K562 (cell line): ENCODE measurements around the gene ZKSCAN5. TPM values are rescaled to one million over a fixed set of nuclear protein-coding genes. Genes with fewer than 3 reads are reported as not detected.
A peak's percentile ranks its signal among the peaks of the same experiment; 100 is the strongest.

ENCODE experiments used
- ATAC-seq: fragments of 200-7000 bp; cut with Tn5 transposase; 3 replicates; pipeline ENCODE4 v1.9.1; 2020; ENCODE audit warnings: moderate library complexity
- BruUV-seq: library from RNA; stranded (reverse); fragments of 400-500 nt; replicated peaks from 2 replicates; lab custom pipeline; 2021; lab: Mats Ljungman, UMichigan
- CTCF ChIA-PET: fragments of 300-600 bp; formaldehyde crosslinking; extraction: SDS; loops from one replicate; lab custom pipeline; 2021; ENCODE audit warnings: low intra/inter-chr PET ratio; lab: Yijun Ruan, JAX
- POLR2A ChIA-PET: fragments of 300-600, 350-650 bp; sonication (Branson Sonifier 250); formaldehyde crosslinking; extraction: SDS; loops from one replicate; lab custom pipeline; 2021; ENCODE audit warnings: antibody characterized with exemption, inconsistent platforms; lab: Yijun Ruan, JAX
- DNase-seq, 4 experiments: peaks; one replicate each; pipeline versions ENCODE4 v3.0.0 to v3.0.0-alpha.2; 2011 to 2018; ENCODE audit warnings: low spot score in 3 of 4, mixed read lengths in 3 of 4; ENCODE audit errors: extremely low read depth in 1 of 4
- FAIRE-seq: peaks from 2 replicates; lab custom pipeline; 2011; peaks lifted over from hg19 to GRCh38; lab: Jason Lieb, UNC
- H2AFZ ChIP-seq: 2 replicates; pipeline ENCODE4 v1.6.0; 2011; ENCODE audit warnings: low read depth, low read length, control low read depth, inconsistent platforms
- H3K27ac ChIP-seq: fragments of 200-600 bp; 3 replicates; pipeline ENCODE4 v1.8.0; 2011; ENCODE audit warnings: low read depth, mild to moderate bottlenecking, control low read depth, inconsistent platforms, low read length, moderate library complexity, mixed read lengths; ENCODE audit errors: extremely low read depth
- H3K27me3 ChIP-seq, 2 experiments: fragments of 300-600 bp in 1 of 2; 2 replicates in 1 of 2; 3 replicates in 1 of 2; pipeline versions ENCODE4 v1.6.0 to v1.8.0; 2011; ENCODE audit warnings: inconsistent platforms in 2 of 2, low read length in 2 of 2, mild to moderate bottlenecking in 1 of 2, mixed read lengths in 1 of 2, moderate library complexity in 1 of 2; ENCODE audit not compliant: control insufficient read depth in 2 of 2, insufficient read depth in 2 of 2
- H3K36me3 ChIP-seq: fragments of 300-600 bp; 3 replicates; pipeline ENCODE4 v1.8.0; 2011; ENCODE audit warnings: mild to moderate bottlenecking, low read length, inconsistent platforms; ENCODE audit not compliant: control insufficient read depth, insufficient read depth
- H3K4me1 ChIP-seq, 2 experiments: fragments of 200-600 bp in 1 of 2; replicated peaks in 1 of 2; 2 replicates in 1 of 2; 3 replicates in 1 of 2; pipeline versions ENCODE4 v1.5.1 to v1.8.0; 2011; ENCODE audit warnings: inconsistent platforms in 2 of 2, low read length in 2 of 2, mild to moderate bottlenecking in 1 of 2, mixed read lengths in 1 of 2, moderate library complexity in 1 of 2; ENCODE audit not compliant: control insufficient read depth in 2 of 2, insufficient read depth in 2 of 2
- H3K4me2 ChIP-seq: 2 replicates; pipeline ENCODE4 v1.6.1; 2011; ENCODE audit warnings: low read length, control low read depth, inconsistent platforms, mixed read lengths; ENCODE audit not compliant: insufficient read depth
- H3K4me3 ChIP-seq: fragments of 200-600 bp; sonication (generic), shearing (Covaris generic); 2 replicates; pipeline ENCODE4 v1.5.1; 2016; ENCODE audit warnings: control low read depth, inconsistent platforms
- H3K79me2 ChIP-seq: fragments of 200-600 bp; 3 replicates; pipeline ENCODE4 v1.8.0; 2011; ENCODE audit warnings: low read length, inconsistent platforms; ENCODE audit not compliant: control insufficient read depth, insufficient read depth
- H3K9ac ChIP-seq, 2 experiments: 2 replicates each; pipeline versions ENCODE4 v1.6.0 to v1.6.1; 2011; ENCODE audit warnings: low read depth in 2 of 2, low read length in 2 of 2, control low read depth in 1 of 2, inconsistent platforms in 1 of 2, mild to moderate bottlenecking in 1 of 2, mixed read lengths in 1 of 2; ENCODE audit not compliant: insufficient read depth in 1 of 2
- H3K9me1 ChIP-seq: one replicate; pipeline ENCODE4 v1.6.0; 2011; ENCODE audit warnings: inconsistent platforms, mild to moderate bottlenecking, low read length, moderate library complexity; ENCODE audit not compliant: control insufficient read depth, insufficient read depth
- H3K9me3 ChIP-seq: replicated peaks from 2 replicates; pipeline ENCODE4 v1.5.1; 2011; ENCODE audit warnings: low read depth, low read length, inconsistent platforms; ENCODE audit not compliant: control insufficient read depth, insufficient read depth
- H4K20me1 ChIP-seq: replicated peaks from 2 replicates; pipeline ENCODE4 v1.6.1; 2011; ENCODE audit warnings: low read length, inconsistent platforms, mixed read lengths; ENCODE audit not compliant: control insufficient read depth, insufficient read depth
- ARID1B ChIP-seq: fragments of 450-650 bp; IDR thresholded peaks from 2 replicates; pipeline ENCODE4 v1.6.1; 2016; ENCODE audit warnings: antibody characterized with exemption, mild to moderate bottlenecking, inconsistent platforms
- ELF2 ChIP-seq: fragments of 250-450 bp; sonication (Bioruptor Pico); IDR thresholded peaks from 2 replicates; pipeline ENCODE4 v1.5.0; 2021; ENCODE audit warnings: mild to moderate bottlenecking
- JUN ChIP-seq, 2 experiments: sonication (generic) in 1 of 2; formaldehyde crosslinking in 1 of 2; IDR thresholded peaks; 2 replicates each; pipeline versions ENCODE4 v1.6.1 to v1.8.0; 2012 to 2022; ENCODE audit warnings: borderline replicate concordance in 2 of 2, mild to moderate bottlenecking in 2 of 2, improper control_type of control experiment in 1 of 2, low read depth in 1 of 2, low read length in 1 of 2, missing genetic modification reagents in 1 of 2
- KLF1 ChIP-seq: fragments of 450-650 bp; IDR thresholded peaks from 2 replicates; pipeline ENCODE4 v1.6.1; 2016; ENCODE audit warnings: missing genetic modification characterization, missing compliant biosample characterization
- NR1H2 ChIP-seq: sonication (generic); formaldehyde crosslinking; IDR thresholded peaks from 2 replicates; pipeline ENCODE4 v1.4.0; 2020; ENCODE audit warnings: mild to moderate bottlenecking, missing genetic modification reagents
- PCBP1 ChIP-seq: fragments of 200-400 bp; formaldehyde crosslinking; IDR thresholded peaks from 2 replicates; pipeline ENCODE4 v1.6.1; 2018; ENCODE audit warnings: mild to moderate bottlenecking, low read depth, low read length; ENCODE audit not compliant: poor library complexity, severe bottlenecking
- PPARD ChIP-seq: fragments of 250-450 bp; sonication (Bioruptor Pico); IDR thresholded peaks from 2 replicates; pipeline ENCODE4 v1.8.0; 2022; ENCODE audit warnings: inconsistent platforms, mild to moderate bottlenecking, moderate library complexity
- SMARCC2 ChIP-seq: fragments of 450-650 bp; IDR thresholded peaks from 2 replicates; pipeline ENCODE4 v1.6.1; 2017; ENCODE audit warnings: antibody characterized with exemption, moderate library complexity, mild to moderate bottlenecking, low read depth
- SPI1 ChIP-seq: IDR thresholded peaks from 2 replicates; pipeline ENCODE4 v1.6.1; 2011; ENCODE audit warnings: low read depth, low read length, control low read depth, borderline replicate concordance
- STAT6 ChIP-seq: sonication (generic); formaldehyde crosslinking; IDR thresholded peaks from 2 replicates; pipeline ENCODE4 v1.8.1; 2023; ENCODE audit warnings: mild to moderate bottlenecking, missing genetic modification reagents
- SUPT5H ChIP-seq: fragments of 450-650 bp; IDR thresholded peaks from 2 replicates; pipeline ENCODE4 v1.6.1; 2016
- ZBTB9 ChIP-seq: fragments of 450-650 bp; formaldehyde crosslinking; IDR thresholded peaks from 2 replicates; pipeline ENCODE4 v1.4.0; 2020; ENCODE audit warnings: mild to moderate bottlenecking, moderate library complexity
- ZMIZ1 ChIP-seq, 2 experiments: fragments of 150-350 bp in 1 of 2; IDR thresholded peaks; 2 replicates each; pipeline ENCODE4 v1.6.1; 2012 to 2016; ENCODE audit warnings: low read depth in 2 of 2, low read length in 2 of 2, mild to moderate bottlenecking in 1 of 2, moderate library complexity in 1 of 2
- WGBS: fragments of 100-300 bp; shearing (Covaris generic); methylation state at CpG from one replicate; pipeline ENCODE4 v1.1.6; 2016; ENCODE audit warnings: low coverage, mixed read lengths; ENCODE audit not compliant: insufficient coverage; ENCODE audit errors: missing lambda C conversion rate; 5-methylcytosine and 5-hydroxymethylcytosine counted together
- in situ Hi-C: fragments of 300-500 bp; cut with MboI; formaldehyde crosslinking; loops from 4 replicates; pipeline ENCODE4 v1.15.0; 2018; ENCODE audit warnings: inconsistent platforms, mixed read lengths
- intact Hi-C: fragments of 100-400 bp; cut with micrococcal nuclease; formaldehyde crosslinking; loops from 2 replicates; pipeline ENCODE4 v1.14.2; 2022
- polyA plus RNA-seq, 8 experiments: library from polyadenylated mRNA; depleted of rRNA in 4 of 8; stranded (reverse) in 5 of 8; unstranded in 3 of 8; fragments of >200 nt; fragmentation: Nextera tagmentation in 2 of 8; fragmentation: Illumina TruSeq in 1 of 8; extraction: Ambion mirVana in 2 of 8; extraction: Trizol in 1 of 8; gene quantifications; 2 replicates each; pipeline versions ENCODE4 v1.2.1 to v1.2.3, GENCODE V29; 2011 to 2014; ENCODE audit warnings: inconsistent platforms in 1 of 8, missing spikeins in 1 of 8
- total RNA-seq, 7 experiments: library from RNA; depleted of rRNA in 6 of 7; stranded (reverse); fragments of >200 nt in 6 of 7; fragmentation: Illumina TruSeq in 2 of 7; extraction: Trizol in 2 of 7; gene quantifications; 2 replicates each; pipeline versions ENCODE4 v1.2.1 to v1.2.3, GENCODE V29; 2011 to 2021; ENCODE audit warnings: low replicate concordance in 1 of 7
- TF ChIP-seq, protein P1 (sequence below): fragments of 250-450 bp; sonication (Bioruptor Pico); IDR thresholded peaks from 2 replicates; pipeline ENCODE4 v1.9.0; 2021; ENCODE audit warnings: mild to moderate bottlenecking

The ZKSCAN5 gene
- total and polyA plus RNA-seq, 9 of the 15 experiments (the other 6 are each of a cell fraction or from before 2014, with no cell fraction given): 4.2 to 19.0 (median 15.0) TPM

DNA sequence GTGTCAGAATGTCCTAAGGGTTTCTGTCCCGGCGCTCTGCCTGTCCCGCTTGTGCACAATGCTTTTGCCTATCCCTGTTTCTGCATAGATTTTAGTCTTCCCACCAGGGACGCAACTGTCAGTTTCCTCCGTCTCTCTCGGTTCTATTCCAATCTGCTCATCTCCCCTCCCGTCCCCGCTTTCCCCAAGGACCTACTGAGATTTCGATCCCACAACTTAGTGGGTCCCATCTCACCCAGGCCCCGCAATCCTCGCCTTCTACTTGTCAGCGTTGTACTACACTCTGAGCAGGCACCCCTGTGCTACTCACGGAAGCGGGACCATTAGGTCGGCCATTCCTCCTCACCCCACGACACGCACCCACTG lies 53.5 kb downstream of the ZKSCAN5 start:
- peak overlapping the region; percentile 100 for H3K4me2 ChIP-seq
- CTCF ChIA-PET: no interaction called here
- H3K4me3 ChIP-seq: peak overlapping the region; percentile 88
- peaks cover 13% of the 10 kb centered on the region; the same call in 1 of the 2 replicates for H4K20me1 ChIP-seq
- H3K4me1 ChIP-seq: peaks cover 16 to 23% of the 10 kb centered on the region in 2 experiments
- no peak for FAIRE-seq
- H3K27ac ChIP-seq: peak overlapping the region; percentile 95
- POLR2A ChIA-PET: interaction anchor here (0.6 to 4.5 kb wide), 27 partner anchors 8 to 547 kb away, joined by 3 to 31 read pairs (median 5); partner anchors contain the start of genes BUD31, PDAP1, TRIM4 and ZKSCAN5
- in situ Hi-C loops: no loop called here
- H3K9ac ChIP-seq: peak overlapping the region; percentile 100
- peak; percentile 69 for ATAC-seq
- peak overlapping the region; percentile 92 for H2AFZ ChIP-seq
- H3K27me3 ChIP-seq: no peaks in the 10 kb centered on the region
- intact Hi-C loops: loop anchor here (2.0 to 10.0 kb wide), 2 partner anchors 59 to 83 kb away; partner anchors contain the start of genes ZNF789 and ZSCAN25
- DNase-seq: no peak
- no peaks in the 10 kb centered on the region for H3K9me3 ChIP-seq
- H3K36me3 ChIP-seq: peaks cover 69% of the 10 kb centered on the region
- under 1% methylated on average over 17 of the region's 17 CpGs for WGBS
- H3K9me1 ChIP-seq: peaks cover 8% of the 10 kb centered on the region
- no TSS peak for BruUV-seq
- peaks cover 62% of the 10 kb centered on the region for H3K79me2 ChIP-seq
- TF ChIP-seq, protein P1, sequence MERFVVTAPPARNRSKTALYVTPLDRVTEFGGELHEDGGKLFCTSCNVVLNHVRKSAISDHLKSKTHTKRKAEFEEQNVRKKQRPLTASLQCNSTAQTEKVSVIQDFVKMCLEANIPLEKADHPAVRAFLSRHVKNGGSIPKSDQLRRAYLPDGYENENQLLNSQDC: no peak
- 0 out of 2 replicates have a peak, but pooled peaks have one; percentile 19 for TF ChIP-seq SMARCC2
- no peak for TF ChIP-seq STAT6 (CRISPR knock-in tag)
- no peak; the same call in none of the 2 replicates for TF ChIP-seq NR1H2 (CRISPR knock-in tag)
- TF ChIP-seq PCBP1: no peak
- TF ChIP-seq ZBTB9 (CRISPR knock-in tag): no peak
- no peak for TF ChIP-seq JUN (IDR thresholded peaks at IDR 0.05; ENCODE audit: borderline replicate concordance, low read depth, low read length)
- no peak for TF ChIP-seq JUN (CRISPR knock-in tag; IDR thresholded peaks at IDR 0.05; ENCODE audit: borderline replicate concordance)
- TF ChIP-seq ARID1B: 0 out of 2 replicates have a peak, but pooled peaks have one; percentile 20
- no peak for TF ChIP-seq ELF2
- TF ChIP-seq ZMIZ1 (IDR thresholded peaks at IDR 0.05; ENCODE audit: low read depth in 2 of 2, low read length in 2 of 2): no peak
- no peak for TF ChIP-seq KLF1 (tag)
- TF ChIP-seq PPARD (CRISPR knock-in tag): no peak
- TF ChIP-seq SPI1: no peak
- no peak for TF ChIP-seq SUPT5H
